ENCODE data around the gene THPO. TPM values are rescaled to one million over a fixed set of nuclear protein-coding genes. Genes with fewer than 3 reads are reported as not detected.

THPO gene
- total RNA-seq, 1 donor from 2014 or later, result not detected

DNA sequence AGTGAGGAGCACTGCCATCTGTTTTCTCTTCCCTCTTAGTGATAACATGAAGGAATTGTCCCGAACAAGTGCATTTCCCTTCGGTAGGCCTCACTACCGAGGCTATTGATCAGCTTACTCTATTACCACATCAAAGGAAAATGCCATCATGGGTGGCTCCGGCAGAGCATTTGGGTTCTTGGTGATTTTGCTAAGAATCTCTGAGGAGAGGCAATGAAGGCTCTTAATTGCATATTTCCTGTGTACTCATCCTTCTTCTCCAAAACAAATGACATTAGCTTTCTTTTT lies 37.1 kb upstream of the THPO start:
- TF ChIP-seq, protein P1, sequence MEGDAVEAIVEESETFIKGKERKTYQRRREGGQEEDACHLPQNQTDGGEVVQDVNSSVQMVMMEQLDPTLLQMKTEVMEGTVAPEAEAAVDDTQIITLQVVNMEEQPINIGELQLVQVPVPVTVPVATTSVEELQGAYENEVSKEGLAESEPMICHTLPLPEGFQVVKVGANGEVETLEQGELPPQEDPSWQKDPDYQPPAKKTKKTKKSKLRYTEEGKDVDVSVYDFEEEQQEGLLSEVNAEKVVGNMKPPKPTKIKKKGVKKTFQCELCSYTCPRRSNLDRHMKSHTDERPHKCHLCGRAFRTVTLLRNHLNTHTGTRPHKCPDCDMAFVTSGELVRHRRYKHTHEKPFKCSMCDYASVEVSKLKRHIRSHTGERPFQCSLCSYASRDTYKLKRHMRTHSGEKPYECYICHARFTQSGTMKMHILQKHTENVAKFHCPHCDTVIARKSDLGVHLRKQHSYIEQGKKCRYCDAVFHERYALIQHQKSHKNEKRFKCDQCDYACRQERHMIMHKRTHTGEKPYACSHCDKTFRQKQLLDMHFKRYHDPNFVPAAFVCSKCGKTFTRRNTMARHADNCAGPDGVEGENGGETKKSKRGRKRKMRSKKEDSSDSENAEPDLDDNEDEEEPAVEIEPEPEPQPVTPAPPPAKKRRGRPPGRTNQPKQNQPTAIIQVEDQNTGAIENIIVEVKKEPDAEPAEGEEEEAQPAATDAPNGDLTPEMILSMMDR (IDR thresholded peaks at IDR 0.05), result no peak
- H3K4me3 ChIP-seq, result no peak overlapping the region
- intact Hi-C loops (cut with DNase I), result loop anchor here (5.0 kb wide), 2 partner anchors 43 to 127 kb away; no protein-coding TSS in a partner anchor
- no peaks in the 10 kb centered on the region for H3K27me3 ChIP-seq
- H3K9me3 ChIP-seq, result no peaks in the 10 kb centered on the region
- no peak for DNase-seq (ENCODE audit: low spot score in 2 of 2)
- no peaks in the 10 kb centered on the region for H3K36me3 ChIP-seq
- H3K4me1 ChIP-seq, result no peaks in the 10 kb centered on the region
- H3K27ac ChIP-seq, result no peak overlapping the region

GRCh38 chr3:184414418-184415202 lies 36.6 kb upstream of the THPO start:
- H3K27me3 ChIP-seq, result no peaks in the 10 kb centered on the region
- TF ChIP-seq, protein P1 (IDR thresholded peaks at IDR 0.05), result no peak
- no peaks in the 10 kb centered on the region for H3K36me3 ChIP-seq
- no peaks in the 10 kb centered on the region for H3K9me3 ChIP-seq
- DNase-seq (ENCODE audit: low spot score in 2 of 2), result no peak
- no peak overlapping the region for H3K4me3 ChIP-seq
- no peaks in the 10 kb centered on the region for H3K4me1 ChIP-seq
- intact Hi-C loops (cut with DNase I), result loop anchor here (5.0 kb wide), 2 partner anchors 42 to 128 kb away; no protein-coding TSS in a partner anchor
- no peak overlapping the region for H3K27ac ChIP-seq

DNA sequence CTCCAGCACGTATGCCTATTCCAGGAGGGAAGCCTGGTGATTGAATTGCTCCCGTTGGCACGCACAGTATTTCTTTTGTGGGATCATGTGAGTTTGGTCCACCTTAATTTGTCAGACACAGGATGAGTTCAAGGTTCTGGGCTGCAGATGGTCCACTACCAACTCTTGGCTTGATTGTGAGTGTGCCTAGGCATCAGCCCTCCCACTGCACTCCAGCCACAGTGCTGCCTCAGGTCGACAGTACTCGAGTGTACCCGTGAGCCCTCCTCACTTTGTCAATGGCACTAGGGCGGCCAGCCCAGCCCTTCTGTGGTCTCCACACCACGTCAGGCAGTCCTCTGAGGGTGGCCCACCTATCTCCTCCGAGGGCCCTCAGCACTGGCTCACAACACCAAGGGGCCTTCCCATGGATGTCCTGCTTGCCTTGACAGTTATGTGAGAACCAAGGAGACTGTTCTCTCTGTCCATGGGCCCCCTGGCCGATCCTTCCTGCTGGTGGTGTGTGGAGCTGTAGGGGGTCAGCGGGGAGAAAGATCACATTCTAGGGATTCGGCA lies 32.0 kb upstream of the THPO start:
- intact Hi-C loops (cut with DNase I), result no loop called here

GRCh38 chr3:184409331-184409926 lies 31.4 kb upstream of the THPO start:
- TF ChIP-seq, protein P1 (IDR thresholded peaks at IDR 0.05), result no peak
- Histone ChIP-seq H3K9me3 (no peaks in the 10 kb centered on the region), H3K4me1 (no peaks in the 10 kb centered on the region), H3K27me3 (no peaks in the 10 kb centered on the region), H3K36me3 (no peaks in the 10 kb centered on the region), H3K27ac (no peak overlapping the region), H3K4me3 (no peak overlapping the region)
- intact Hi-C loops (cut with DNase I), result no loop called here
- no peak for DNase-seq (ENCODE audit: low spot score in 2 of 2)

More for the DNA sequence above, 32.0 kb upstream of the THPO start:
- peak in 1 of 2 donors; percentile 16 for DNase-seq (ENCODE audit: low spot score in 2 of 2)
- Histone ChIP-seq H3K4me3 (no peak overlapping the region), H3K4me1 (no peaks in the 10 kb centered on the region), H3K36me3 (no peaks in the 10 kb centered on the region), H3K27me3 (no peaks in the 10 kb centered on the region), H3K27ac (no peak overlapping the region), H3K9me3 (no peaks in the 10 kb centered on the region)
- TF ChIP-seq, protein P1 (IDR thresholded peaks at IDR 0.05), result no peak

- DNase-seq (ENCODE audit: low spot score in 2 of 2), result no peak
- intact Hi-C loops (cut with DNase I), result no loop called here
These were observed 27.3 kb upstream of the THPO start for GRCh38 chr3:184405075-184406030.

More at GRCh38 chr3:184405075-184406030, 27.3 kb upstream of the THPO start:
- Histone ChIP-seq H3K27me3 (no peaks in the 10 kb centered on the region), H3K9me3 (no peaks in the 10 kb centered on the region), H3K4me3 (no peak overlapping the region), H3K27ac (no peak overlapping the region), H3K36me3 (no peaks in the 10 kb centered on the region), H3K4me1 (no peaks in the 10 kb centered on the region)
- TF ChIP-seq, protein P1 (IDR thresholded peaks at IDR 0.05), result no peak
